CD14-positive monocyte (primary cell): Measurements from ENCODE around the gene RPL29. TPM values are rescaled to one million over a fixed set of nuclear protein-coding genes. Genes with fewer than 3 reads are reported as not detected.

ENCODE experiments used
- DNase-seq, 3 donors: peaks; one replicate each; pipeline ENCODE4 v3.0.0-alpha.2; 2011 to 2022
- H2AFZ ChIP-seq: 2 replicates; pipeline ENCODE4 v1.6.0; 2012; ENCODE audit warnings: mild to moderate bottlenecking, low read depth, low read length, inconsistent platforms; ENCODE audit not compliant: insufficient read depth, poor library complexity, severe bottlenecking
- H3K27ac ChIP-seq, 2 donors: 1 replicate in 1 of 2; 2 replicates in 1 of 2; pipeline ENCODE4 v1.5.1; 2012 to 2013; ENCODE audit warnings: low read length in 2 of 2, control low read depth in 1 of 2, inconsistent platforms in 1 of 2, low read depth in 1 of 2, mild to moderate bottlenecking in 1 of 2
- H3K27me3 ChIP-seq, 2 donors: one replicate each; pipeline versions ENCODE4 v1.6.0 to v1.6.1; 2011 to 2013; ENCODE audit warnings: low read length in 2 of 2; ENCODE audit not compliant: control insufficient read depth in 2 of 2, insufficient read depth in 2 of 2
- H3K36me3 ChIP-seq, 2 donors: replicated peaks in 1 of 2; 1 replicate in 1 of 2; 2 replicates in 1 of 2; pipeline versions ENCODE4 v1.5.1 to v1.6.1; 2012 to 2013; ENCODE audit warnings: low read length in 2 of 2, control low read depth in 1 of 2, inconsistent platforms in 1 of 2, mild to moderate bottlenecking in 1 of 2; ENCODE audit not compliant: insufficient read depth in 2 of 2, control insufficient read depth in 1 of 2
- H3K4me1 ChIP-seq, 2 donors: 1 replicate in 1 of 2; 2 replicates in 1 of 2; pipeline versions ENCODE4 v1.5.1 to v1.6.1; 2012 to 2013; ENCODE audit warnings: low read length in 2 of 2, control low read depth in 1 of 2, inconsistent platforms in 1 of 2, mild to moderate bottlenecking in 1 of 2, moderate library complexity in 1 of 2; ENCODE audit not compliant: insufficient read depth in 2 of 2, control insufficient read depth in 1 of 2
- H3K4me2 ChIP-seq: replicated peaks from 2 replicates; pipeline ENCODE3; 2012; ENCODE audit warnings: low read length, moderate library complexity, mild to moderate bottlenecking; ENCODE audit not compliant: poor library complexity, severe bottlenecking; ENCODE audit errors: extremely low read depth
- H3K4me3 ChIP-seq, 3 experiments: fragments of 200-600 bp in 1 of 3; sonication (generic) in 1 of 3; replicated peaks in 1 of 3; 1 replicate in 2 of 3; 2 replicates in 1 of 3; pipeline ENCODE4 v1.5.1; 2011 to 2013; ENCODE audit warnings: low read length in 3 of 3, mild to moderate bottlenecking in 3 of 3, control low read depth in 2 of 3, low read depth in 2 of 3, inconsistent platforms in 1 of 3, moderate library complexity in 1 of 3
- H3K79me2 ChIP-seq: 2 replicates; pipeline ENCODE4 v1.6.0; 2012; ENCODE audit warnings: mild to moderate bottlenecking, control low read depth, inconsistent platforms, low read length, moderate library complexity; ENCODE audit not compliant: insufficient read depth
- H3K9ac ChIP-seq: 2 replicates; pipeline ENCODE4 v1.6.0; 2017; ENCODE audit warnings: low read length, mild to moderate bottlenecking; ENCODE audit not compliant: insufficient read depth, poor library complexity, severe bottlenecking
- H3K9me3 ChIP-seq, 2 donors: replicated peaks in 1 of 2; 1 replicate in 1 of 2; 2 replicates in 1 of 2; pipeline versions ENCODE4 v1.5.1 to v1.6.1; 2012 to 2013; ENCODE audit warnings: low read length in 2 of 2, control low read depth in 1 of 2; ENCODE audit not compliant: control insufficient read depth in 1 of 2, insufficient read depth in 1 of 2
- H4K20me1 ChIP-seq: 2 replicates; pipeline ENCODE4 v1.6.0; 2012; ENCODE audit warnings: mild to moderate bottlenecking, low read length, control low read depth, moderate library complexity; ENCODE audit not compliant: insufficient read depth
- H3K27ac Mint-ChIP-seq, 7 donors: one replicate each; pipeline ENCODE4 v1.8.0; 2020; ENCODE audit warnings: mild to moderate bottlenecking in 7 of 7, mixed read lengths in 7 of 7, moderate library complexity in 6 of 7, inconsistent platforms in 2 of 7
- H3K27me3 Mint-ChIP-seq, 3 donors: one replicate each; pipeline ENCODE4 v1.8.0; 2021 to 2022; ENCODE audit warnings: low read depth in 3 of 3, mild to moderate bottlenecking in 3 of 3, mixed read lengths in 3 of 3, moderate library complexity in 3 of 3, inconsistent platforms in 1 of 3
- H3K36me3 Mint-ChIP-seq, 2 donors: one replicate each; pipeline ENCODE4 v1.8.0; 2020; ENCODE audit warnings: mixed read lengths in 2 of 2, inconsistent platforms in 1 of 2, mild to moderate bottlenecking in 1 of 2
- H3K4me1 Mint-ChIP-seq: one replicate; pipeline ENCODE4 v1.8.0; 2020; ENCODE audit warnings: mild to moderate bottlenecking, mixed read lengths
- H3K4me3 Mint-ChIP-seq, 2 donors: one replicate each; pipeline ENCODE4 v1.8.0; 2020; ENCODE audit warnings: mild to moderate bottlenecking in 2 of 2, mixed read lengths in 2 of 2, moderate library complexity in 1 of 2
- H3K9me3 Mint-ChIP-seq, 7 donors: one replicate each; pipeline ENCODE4 v1.8.0; 2020 to 2022; ENCODE audit warnings: mixed read lengths in 7 of 7, mild to moderate bottlenecking in 6 of 7, moderate library complexity in 6 of 7, inconsistent platforms in 2 of 7
- CTCF ChIP-seq: fragments of 200-600 bp; IDR thresholded peaks from one replicate; pipeline ENCODE4 v1.8.0; 2022; ENCODE audit warnings: antibody characterized with exemption, mild to moderate bottlenecking
- WGBS: methylation state at CpG from one replicate; pipeline ENCODE4 v1.1.5; 2013; ENCODE audit warnings: missing lambda C conversion rate; ENCODE audit not compliant: insufficient coverage; 5-methylcytosine and 5-hydroxymethylcytosine counted together
- intact Hi-C, 2 donors: fragments of 100-400 bp; cut with micrococcal nuclease; formaldehyde crosslinking; loops; one replicate each; pipeline versions ENCODE4 v1.15.0 to v1.15.1; 2023
- polyA plus RNA-seq, 3 donors: library from polyadenylated mRNA; depleted of rRNA in 1 of 3; unstranded in 2 of 3; stranded (reverse) in 1 of 3; fragments of 300-500 nt in 2 of 3; fragments of >200 nt in 1 of 3; fragmentation: Illumina TruSeq in 2 of 3; gene quantifications; 1 replicate in 2 of 3; 2 replicates in 1 of 3; pipeline ENCODE4 v1.2.3, GENCODE V29; 2012 to 2021

Gene RPL29
- polyA plus RNA-seq, 3 donors: 753 to 2,360 (median 856) TPM

- Histone ChIP-seq H3K9me3 (no peaks in the 10 kb centered on the region), H3K4me2 (no peak overlapping the region), H4K20me1 (no peaks in the 10 kb centered on the region), H3K4me3 (no peak overlapping the region), H3K4me1 (peaks cover 19 to 25% of the 10 kb centered on the region in 2 donors), H3K36me3 (no peaks in the 10 kb centered on the region), H3K27ac (no peak overlapping the region), H3K27me3 (peaks cover 2 to 37% of the 10 kb centered on the region in 2 donors), H3K9ac (no peak overlapping the region), H3K79me2 (no peaks in the 10 kb centered on the region), H2AFZ (no peak overlapping the region)
- no peak overlapping the region for H3K27ac Mint-ChIP-seq
- H3K4me1 Mint-ChIP-seq: peaks cover 15% of the 10 kb centered on the region
- no peak for DNase-seq
- 65% methylated on average over 4 of the region's 10 CpGs for WGBS
- intact Hi-C loops: no loop called here
- H3K36me3 Mint-ChIP-seq: peaks cover 0 to 5% of the 10 kb centered on the region in 2 donors
- H3K4me3 Mint-ChIP-seq: peak overlapping the region in 1 of 2 donors; percentile 21
- no peak for TF ChIP-seq CTCF
- peaks cover 23 to 59% (median 25%) of the 10 kb centered on the region in 3 donors for H3K27me3 Mint-ChIP-seq
- H3K9me3 Mint-ChIP-seq: peaks cover 0 to 2% (median 0%) of the 10 kb centered on the region in 7 donors
Observed at GRCh38 chr3:51960386-51960785, 35.3 kb downstream of the RPL29 start.

GRCh38 chr3:51959651-51960050 is 36.0 kb downstream of the RPL29 start:
- Mint-ChIP-seq H3K9me3 (peaks cover 0 to 4% (median 0%) of the 10 kb centered on the region in 7 donors), H3K27ac (no peak overlapping the region), H3K27me3 (peaks cover 22 to 55% (median 22%) of the 10 kb centered on the region in 3 donors), H3K4me1 (peaks cover 22% of the 10 kb centered on the region), H3K36me3 (peaks cover 0 to under 1% of the 10 kb centered on the region in 2 donors), H3K4me3 (no peak overlapping the region)
- Histone ChIP-seq H4K20me1 (no peaks in the 10 kb centered on the region), H3K27ac (no peak overlapping the region), H3K4me2 (no peak overlapping the region), H3K36me3 (no peaks in the 10 kb centered on the region), H3K9me3 (no peaks in the 10 kb centered on the region), H3K9ac (no peak overlapping the region), H3K79me2 (no peaks in the 10 kb centered on the region), H3K4me3 (no peak overlapping the region), H3K27me3 (peaks cover 2 to 40% of the 10 kb centered on the region in 2 donors), H2AFZ (no peak overlapping the region), H3K4me1 (peaks cover 26 to 33% of the 10 kb centered on the region in 2 donors)
- no peak for DNase-seq
- WGBS: 100% methylated on average over 7 of the region's 7 CpGs
- TF ChIP-seq CTCF: no peak
- intact Hi-C loops: no loop called here
